Measurements from ENCODE around the gene CARD16. TPM values are rescaled to one million over a fixed set of nuclear protein-coding genes. Genes with fewer than 3 reads are reported as not detected.

CARD16 gene
- total RNA-seq, 1 donor from 2014 or later, result 9.2 TPM

DNA sequence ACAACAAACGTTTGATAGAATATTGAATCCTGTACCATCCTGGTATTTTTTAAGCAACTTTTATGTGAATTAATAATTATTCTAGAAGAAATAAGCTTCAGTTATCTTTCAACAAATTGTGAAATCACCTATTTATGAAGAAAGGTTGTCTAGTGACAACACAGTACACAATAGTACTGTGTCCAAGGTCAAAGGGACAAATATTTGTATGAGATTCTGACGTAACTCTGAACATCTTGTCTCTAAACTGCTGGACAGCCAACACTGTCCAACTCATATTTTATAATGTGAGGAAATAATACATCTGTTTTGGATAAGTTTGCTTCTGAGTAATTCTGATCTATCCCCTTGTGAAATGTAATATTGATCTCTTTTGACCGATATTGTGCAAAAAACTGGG, 41.1 kb downstream of the CARD16 start:
- DNase-seq (ENCODE audit: missing footprints), result no peak
- no peak for ATAC-seq
- intact Hi-C loops (cut with DNase I), result no loop called here

DNA sequence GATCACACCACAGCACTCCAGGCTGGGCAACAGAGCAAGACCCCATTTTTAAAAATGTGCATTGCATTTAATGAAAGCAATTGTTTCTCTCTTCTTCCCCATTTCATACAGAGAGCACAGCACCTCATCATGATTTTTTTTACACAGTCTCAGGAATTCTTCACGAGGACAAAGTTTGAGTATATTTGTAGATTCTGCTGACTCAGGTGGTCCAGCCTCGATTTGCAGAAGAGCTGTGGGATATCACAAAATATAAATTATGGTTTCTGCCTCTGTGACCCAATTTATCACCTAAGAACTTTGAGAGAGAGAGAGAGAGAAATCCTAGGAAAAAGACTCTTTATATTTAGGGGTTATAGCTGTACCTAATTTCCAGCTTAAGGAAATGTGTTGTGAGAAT, 42.0 kb downstream of the CARD16 start:
- DNase-seq (ENCODE audit: missing footprints) (no peak), ATAC-seq (no peak)
- intact Hi-C loops (cut with DNase I), result no loop called here

DNA sequence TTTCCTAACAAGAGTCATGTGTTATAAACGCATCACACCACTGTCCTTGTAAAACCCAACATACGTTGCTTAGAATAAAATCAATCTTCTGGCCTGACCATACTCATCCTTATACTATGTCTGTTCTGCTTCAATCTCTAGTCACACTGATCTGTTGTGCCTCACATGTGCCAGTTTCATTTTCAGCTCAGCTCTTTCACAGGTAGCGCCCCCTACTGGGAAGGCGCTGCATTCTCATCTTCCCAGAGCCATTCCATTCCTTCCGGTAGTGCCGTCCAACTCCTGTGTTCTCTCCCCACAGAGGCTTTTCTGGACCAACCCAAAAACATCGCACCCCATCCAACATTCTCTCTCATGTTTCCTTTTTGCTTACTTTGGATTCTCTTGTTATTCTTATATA, 44.3 kb downstream of the CARD16 start:
- intact Hi-C loops (cut with DNase I), result no loop called here
- ATAC-seq (no peak), DNase-seq (ENCODE audit: missing footprints) (no peak)

DNA sequence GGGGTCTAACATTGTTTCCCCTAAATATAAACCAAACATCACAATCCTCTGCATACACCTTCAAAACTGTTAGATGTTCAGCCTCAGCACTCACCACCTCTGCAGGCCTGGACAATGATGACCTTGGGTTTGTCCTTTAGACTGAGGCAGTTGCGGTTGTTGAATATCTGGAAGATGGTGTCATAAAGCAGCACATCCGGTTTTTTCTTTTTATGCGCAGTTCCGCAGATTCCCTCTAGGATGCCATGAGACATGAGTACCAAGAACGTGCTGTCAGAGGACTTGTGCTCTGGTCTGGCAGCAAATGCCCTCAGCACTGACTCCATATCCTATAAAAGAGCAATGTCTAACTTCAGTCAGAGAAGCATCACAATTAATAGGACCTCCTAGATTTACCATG, 45.0 kb downstream of the CARD16 start:
- intact Hi-C loops (cut with DNase I), result no loop called here
- ATAC-seq (no peak), DNase-seq (ENCODE audit: missing footprints) (no peak)

DNA sequence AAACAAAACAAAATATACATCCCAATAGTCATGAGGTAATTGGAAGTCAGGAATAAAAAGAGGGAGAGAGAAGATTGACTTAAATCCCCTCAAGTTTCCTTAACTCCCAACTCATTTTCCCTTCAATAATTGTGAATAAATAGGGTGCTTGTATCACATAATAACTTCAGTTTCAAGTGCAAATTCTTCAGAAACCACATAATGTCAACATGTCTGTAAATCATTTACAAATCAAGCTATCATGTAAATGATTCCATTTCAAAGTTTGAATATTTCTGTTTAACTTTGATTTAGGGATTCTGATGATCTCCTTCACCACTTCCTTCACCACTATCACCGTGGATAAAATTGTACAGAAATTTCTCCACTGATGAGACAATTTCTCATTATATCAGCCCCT, 45.4 kb downstream of the CARD16 start:
- DNase-seq (ENCODE audit: missing footprints) (no peak), ATAC-seq (no peak)
- intact Hi-C loops (cut with DNase I), result no loop called here

DNA sequence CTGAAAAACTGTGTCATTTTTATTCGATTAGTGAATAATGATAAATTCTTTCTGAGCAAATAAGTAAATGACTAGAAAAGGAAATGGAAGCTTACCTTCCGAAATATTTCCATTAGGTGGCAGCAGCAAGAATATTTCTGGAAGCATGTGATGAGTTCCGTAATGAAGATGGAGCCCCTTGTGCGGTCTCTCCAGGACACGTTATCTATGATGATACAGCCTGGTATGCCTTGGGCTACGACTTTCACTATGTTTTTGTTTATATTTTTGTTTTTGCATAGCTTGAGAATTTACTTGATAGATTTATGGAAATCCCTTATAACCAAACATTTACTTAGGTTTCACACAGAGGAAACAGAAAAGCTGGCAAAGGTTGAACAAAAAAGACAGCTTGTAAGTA, 47.8 kb downstream of the CARD16 start:
- DNase-seq (ENCODE audit: missing footprints), result no peak
- intact Hi-C loops (cut with DNase I), result no loop called here
- no peak for ATAC-seq

DNA sequence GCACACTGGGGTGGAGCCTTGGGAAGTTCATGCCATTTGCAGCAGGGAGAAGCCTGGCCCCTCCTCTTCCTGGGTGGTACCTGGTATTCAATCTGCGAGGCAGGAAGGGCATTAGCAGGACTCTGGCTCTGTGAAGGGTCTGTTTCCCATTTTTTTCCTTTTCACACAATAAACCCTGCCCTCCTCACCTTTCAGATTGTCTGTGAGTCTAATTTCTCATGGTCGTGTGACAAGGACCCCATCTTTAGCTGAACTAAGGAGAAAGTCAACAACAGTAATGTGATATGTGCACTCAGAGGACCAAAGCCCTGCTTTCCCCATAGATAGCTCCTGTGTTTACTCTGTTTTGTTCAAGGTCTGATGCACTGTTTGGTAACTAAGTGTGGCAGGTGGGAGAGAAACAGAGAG, 50.1 kb downstream of the CARD16 start:
- DNase-seq (ENCODE audit: missing footprints) (no peak), ATAC-seq (no peak)
- intact Hi-C loops (cut with DNase I), result no loop called here

DNA sequence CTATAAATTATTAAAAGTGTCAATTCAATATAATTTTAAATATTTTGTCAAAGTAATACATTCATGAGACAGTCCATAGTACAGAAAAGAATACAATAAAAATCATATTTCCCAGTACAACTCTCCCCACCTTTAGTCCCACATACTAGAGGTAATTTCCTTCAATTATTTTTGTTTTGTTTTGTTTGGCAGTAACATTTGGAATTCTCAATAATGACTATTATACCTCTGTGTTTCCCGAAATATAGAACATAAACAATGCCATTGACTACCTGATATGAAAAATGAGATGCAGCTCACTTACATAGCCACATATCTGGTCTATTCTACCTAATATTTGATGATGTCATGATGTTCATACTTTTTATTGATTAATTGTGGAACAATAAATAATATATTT, 52.4 kb downstream of the CARD16 start:
- intact Hi-C loops (cut with DNase I), result no loop called here
- DNase-seq (ENCODE audit: missing footprints) (no peak), ATAC-seq (no peak)

DNA sequence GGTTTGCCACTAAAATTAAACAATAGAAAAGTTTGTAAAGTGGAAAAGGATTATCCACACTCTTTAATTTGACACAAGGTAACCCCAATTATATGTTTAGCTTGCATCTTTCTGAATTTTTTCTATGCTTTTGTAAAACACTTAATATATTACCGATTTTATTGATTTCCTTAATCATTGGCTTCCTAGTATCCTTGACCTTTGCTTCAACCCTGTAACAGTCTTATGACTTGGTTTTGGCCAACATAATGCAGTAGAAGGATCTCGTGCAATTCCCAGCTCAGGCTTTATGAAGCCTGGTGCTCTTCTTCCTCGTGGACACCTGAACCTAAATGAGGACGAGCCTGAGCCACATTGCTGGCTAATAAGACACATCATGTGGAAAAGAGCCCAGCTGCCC, 53.1 kb downstream of the CARD16 start:
- no peak for DNase-seq (ENCODE audit: missing footprints)
- intact Hi-C loops (cut with DNase I), result no loop called here
- no peak for ATAC-seq

Other genes starting within 250 kb of the CARD16 start
- gene CASP12, start 146.9 kb downstream of the CARD16 start, total RNA-seq, result 0.22 TPM
- gene CASP4, start 76.8 kb downstream of the CARD16 start, total RNA-seq, result 15.1 TPM
- gene CASP5, start 22.2 kb downstream of the CARD16 start, total RNA-seq, result not detected
- gene CASP1, start 10.2 kb downstream of the CARD16 start, total RNA-seq, result 11.9 TPM
- gene CARD18, start 94.4 kb upstream of the CARD16 start, total RNA-seq, result 0.89 TPM